Fibroblast of lung (primary cell): Measurements from ENCODE around the gene VTCN1. TPM values are rescaled to one million over a fixed set of nuclear protein-coding genes. Genes with fewer than 3 reads are reported as not detected.

Experiments
- DNase-seq, 2 donors: peaks; one replicate each; pipeline versions ENCODE4 v3.0.0 to v3.0.0-alpha.2; 2010; ENCODE audit warnings: low read depth in 2 of 2
- H2AFZ ChIP-seq: 2 replicates; pipeline ENCODE4 v1.5.1; 2012; ENCODE audit warnings: low read length, control low read depth, inconsistent platforms
- H3K27ac ChIP-seq: 2 replicates; pipeline ENCODE4 v1.5.1; 2011; ENCODE audit warnings: low read length, control low read depth; ENCODE audit not compliant: insufficient read depth
- H3K27me3 ChIP-seq: 2 replicates; pipeline ENCODE4 v1.5.1; 2011; ENCODE audit warnings: mild to moderate bottlenecking, low read length; ENCODE audit not compliant: control insufficient read depth, insufficient read depth
- H3K36me3 ChIP-seq: 2 replicates; pipeline ENCODE4 v1.5.1; 2011; ENCODE audit warnings: low read length; ENCODE audit not compliant: control insufficient read depth, insufficient read depth
- H3K4me1 ChIP-seq: 2 replicates; pipeline ENCODE4 v1.5.1; 2011; ENCODE audit warnings: low read length; ENCODE audit not compliant: control insufficient read depth, insufficient read depth; ENCODE audit errors: extremely low read depth
- H3K4me2 ChIP-seq: 2 replicates; pipeline ENCODE4 v1.5.1; 2011; ENCODE audit warnings: low read length, control low read depth; ENCODE audit not compliant: insufficient read depth; ENCODE audit errors: extremely low read depth
- H3K4me3 ChIP-seq, 4 experiments: fragments of 200-600 bp in 1 of 4; sonication (generic) in 1 of 4; replicated peaks in 1 of 4; 2 replicates each; pipeline ENCODE4 v1.5.1; 2011 to 2016; ENCODE audit warnings: low read length in 4 of 4, low read depth in 3 of 4, mild to moderate bottlenecking in 3 of 4, control low read depth in 2 of 4, inconsistent platforms in 1 of 4, mixed read lengths in 1 of 4; ENCODE audit not compliant: insufficient read depth in 1 of 4; ENCODE audit errors: control extremely low read depth in 1 of 4
- H3K79me2 ChIP-seq: 2 replicates; pipeline ENCODE4 v1.5.1; 2012; ENCODE audit warnings: mild to moderate bottlenecking, low read length, inconsistent platforms; ENCODE audit not compliant: control insufficient read depth, insufficient read depth
- H3K9ac ChIP-seq: 2 replicates; pipeline ENCODE4 v1.5.1; 2011; ENCODE audit warnings: mild to moderate bottlenecking, low read length, control low read depth; ENCODE audit not compliant: insufficient read depth
- H3K9me3 ChIP-seq: 2 replicates; pipeline ENCODE4 v1.5.1; 2012; ENCODE audit warnings: low read depth, low read length; ENCODE audit not compliant: control insufficient read depth, insufficient read depth
- H4K20me1 ChIP-seq: 2 replicates; pipeline ENCODE4 v1.5.1; 2011; ENCODE audit warnings: low read length; ENCODE audit not compliant: control insufficient read depth, insufficient read depth; ENCODE audit errors: extremely low read depth
- CTCF ChIP-seq, 2 donors: IDR thresholded peaks in 1 of 2; conservative IDR thresholded peaks in 1 of 2; 1 replicate in 1 of 2; 2 replicates in 1 of 2; pipeline ENCODE4 v1.5.1; 2011 to 2012; ENCODE audit warnings: low read length in 2 of 2, control low read depth in 1 of 2, inconsistent platforms in 1 of 2, low read depth in 1 of 2, mild to moderate bottlenecking in 1 of 2
- EZH2 ChIP-seq: IDR thresholded peaks from 2 replicates; pipeline ENCODE4 v1.5.1; 2012; ENCODE audit warnings: low read length, control low read depth, mild to moderate bottlenecking; ENCODE audit errors: missing control alignments
- polyA plus RNA-seq, 2 donors: library from polyadenylated mRNA; depleted of rRNA in 1 of 2; stranded (reverse) in 1 of 2; unstranded in 1 of 2; fragments of >200 nt; gene quantifications; 2 replicates each; pipeline ENCODE4 v1.2.1, GENCODE V29; 2011 to 2012; ENCODE audit warnings: missing spikeins in 1 of 2
- total RNA-seq: library from RNA; depleted of rRNA; stranded (reverse); fragments of >200 nt; gene quantifications from 2 replicates; pipeline ENCODE4 v1.2.1, GENCODE V29; 2014

The VTCN1 gene
- total and polyA plus RNA-seq, 2 donors (not counting 1 experiment from before 2014, with no cell fraction given), result 0.03 TPM; not detected in 1

GRCh38 chr1:117114877-117115276 lies 95.8 kb downstream of the VTCN1 start:
- no peak for DNase-seq
- Histone ChIP-seq H3K4me1 (no peaks in the 10 kb centered on the region), H3K27me3 (no peaks in the 10 kb centered on the region), H3K9me3 (no peaks in the 10 kb centered on the region), H3K4me3 (no peak overlapping the region), H3K79me2 (no peaks in the 10 kb centered on the region), H4K20me1 (no peaks in the 10 kb centered on the region), H2AFZ (no peak overlapping the region), H3K9ac (no peak overlapping the region), H3K36me3 (peaks cover 3% of the 10 kb centered on the region), H3K4me2 (no peak overlapping the region), H3K27ac (no peak overlapping the region)
- TF ChIP-seq CTCF (conservative IDR thresholded peaks at IDR 0.05 in 1 of 2, IDR thresholded peaks at IDR 0.05 in 1 of 2; ENCODE audit: low read depth in 1 of 2, low read length in 2 of 2) (no peak), EZH2 (no peak)

GRCh38 chr1:117113199-117113598 lies 97.5 kb downstream of the VTCN1 start:
- H2AFZ ChIP-seq, result no peak overlapping the region
- no peak for TF ChIP-seq CTCF (conservative IDR thresholded peaks at IDR 0.05 in 1 of 2, IDR thresholded peaks at IDR 0.05 in 1 of 2; ENCODE audit: low read depth in 1 of 2, low read length in 2 of 2)
- no peak for TF ChIP-seq EZH2
- no peaks in the 10 kb centered on the region for H4K20me1 ChIP-seq
- H3K4me3 ChIP-seq, result no peak overlapping the region
- peaks cover 3% of the 10 kb centered on the region for H3K36me3 ChIP-seq
- DNase-seq, result no peak
- H3K27me3 ChIP-seq, result no peaks in the 10 kb centered on the region
- H3K9ac ChIP-seq, result no peak overlapping the region
- H3K27ac ChIP-seq, result no peak overlapping the region
- H3K79me2 ChIP-seq, result no peaks in the 10 kb centered on the region
- H3K9me3 ChIP-seq, result no peaks in the 10 kb centered on the region
- no peak overlapping the region for H3K4me2 ChIP-seq
- no peaks in the 10 kb centered on the region for H3K4me1 ChIP-seq

- no peak for TF ChIP-seq EZH2
- TF ChIP-seq CTCF (conservative IDR thresholded peaks at IDR 0.05 in 1 of 2, IDR thresholded peaks at IDR 0.05 in 1 of 2; ENCODE audit: low read depth in 1 of 2, low read length in 2 of 2), result no peak
- Histone ChIP-seq H3K27ac (no peak overlapping the region), H3K4me3 (no peak overlapping the region), H3K9ac (no peak overlapping the region), H3K4me1 (no peaks in the 10 kb centered on the region), H2AFZ (no peak overlapping the region), H3K79me2 (no peaks in the 10 kb centered on the region), H4K20me1 (no peaks in the 10 kb centered on the region), H3K27me3 (no peaks in the 10 kb centered on the region), H3K36me3 (peaks cover 3% of the 10 kb centered on the region), H3K9me3 (no peaks in the 10 kb centered on the region), H3K4me2 (no peak overlapping the region)
- DNase-seq, result no peak
Observed at GRCh38 chr1:117112047-117112717, 98.5 kb downstream of the VTCN1 start.
